Prostate gland (tissue), 2 donors: ENCODE data around the gene GALNT15. TPM values are rescaled to one million over a fixed set of nuclear protein-coding genes. Genes with fewer than 3 reads are reported as not detected.

Experiments
- DNase-seq: peaks from one replicate; pipeline ENCODE4 v3.0.0-alpha.2; 2019; ENCODE audit warnings: low spot score
- H3K27ac ChIP-seq, 2 donors: fragments of 200-600 bp; sonication (generic); 2 replicates each; pipeline ENCODE4 v1.5.1; 2017 to 2019
- H3K27me3 ChIP-seq: fragments of 200-600 bp; sonication (generic); replicated peaks from 2 replicates; pipeline ENCODE4 v1.5.1; 2019; ENCODE audit not compliant: insufficient read depth
- H3K36me3 ChIP-seq, 2 donors: fragments of 200-600 bp; sonication (generic); 1 replicate in 1 of 2; 2 replicates in 1 of 2; pipeline versions ENCODE4 v1.5.1 to v1.8.1; 2017 to 2019
- H3K4me1 ChIP-seq: fragments of 200-600 bp; sonication (generic); replicated peaks from 2 replicates; pipeline ENCODE4 v1.5.1; 2019
- H3K4me3 ChIP-seq, 2 donors: fragments of 200-600 bp; sonication (generic); 2 replicates each; pipeline ENCODE4 v1.5.1; 2017 to 2019
- H3K9me3 ChIP-seq: fragments of 200-600 bp; sonication (generic); 2 replicates; pipeline ENCODE4 v1.5.1; 2017
- POLR2A ChIP-seq: fragments of 450-650 bp; IDR thresholded peaks from one replicate; pipeline ENCODE4 v1.6.1; 2016; ENCODE audit warnings: antibody characterized with exemption, mild to moderate bottlenecking
- POLR2AphosphoS5 ChIP-seq: sonication (generic); formaldehyde crosslinking; IDR thresholded peaks from one replicate; pipeline ENCODE4 v1.6.1; 2017; ENCODE audit warnings: antibody characterized with exemption
- WGBS: methylation state at CpG from one replicate; pipeline ENCODE4 v1.1.5; 2018; 5-methylcytosine and 5-hydroxymethylcytosine counted together
- intact Hi-C: fragments of 100-400 bp; cut with DNase I; formaldehyde crosslinking; loops from one replicate; pipeline ENCODE4 v1.14.2; 2022
- total RNA-seq, 2 donors: library from RNA; depleted of rRNA; stranded (reverse); fragments of >200 nt; gene quantifications; one replicate each; pipeline ENCODE4 v1.1.0, GENCODE V29; 2016
- TF ChIP-seq, protein P1 (sequence below), 4 experiments: fragments of 200-600 bp in 2 of 4; fragments of 450-650 bp in 2 of 4; sonication (generic) in 2 of 4; IDR thresholded peaks; 1 replicate in 3 of 4; 2 replicates in 1 of 4; pipeline ENCODE4 v1.5.1; 2016 to 2019; ENCODE audit warnings: antibody characterized with exemption in 4 of 4, mild to moderate bottlenecking in 2 of 4, moderate library complexity in 2 of 4

The GALNT15 gene
- total RNA-seq, 2 donors from 2014 or later, result 6.0 to 7.6 TPM

DNA sequence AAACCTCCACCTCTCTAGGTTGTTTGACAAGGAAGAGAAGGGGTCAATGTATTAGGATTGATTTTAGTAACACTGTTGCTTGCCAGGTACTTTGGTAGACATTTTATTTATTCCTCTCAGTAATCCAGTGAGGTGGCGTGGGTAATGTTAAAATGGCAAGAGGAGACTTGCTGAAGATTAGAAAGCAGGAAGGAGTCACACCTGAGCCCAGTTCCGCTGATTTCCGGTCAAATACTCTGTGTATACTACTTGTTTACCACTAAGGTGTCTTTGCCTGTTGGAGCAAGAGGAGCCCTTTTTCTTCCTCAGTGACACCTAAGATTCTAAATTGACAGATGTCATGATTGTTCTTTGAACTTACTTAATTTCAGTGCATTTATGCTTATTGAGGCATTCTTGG is 92.2 kb downstream of the GALNT15 start:
- intact Hi-C loops, result no loop called here
- Histone ChIP-seq H3K36me3 (no peaks in the 10 kb centered on the region), H3K27ac (no peak overlapping the region), H3K4me3 (no peak overlapping the region), H3K4me1 (peaks cover 10% of the 10 kb centered on the region), H3K27me3 (no peaks in the 10 kb centered on the region), H3K9me3 (no peaks in the 10 kb centered on the region)
- DNase-seq, result no peak
- TF ChIP-seq POLR2AphosphoS5, result no peak
- WGBS, result 53% methylated on average over 3 of the region's 3 CpGs

DNA sequence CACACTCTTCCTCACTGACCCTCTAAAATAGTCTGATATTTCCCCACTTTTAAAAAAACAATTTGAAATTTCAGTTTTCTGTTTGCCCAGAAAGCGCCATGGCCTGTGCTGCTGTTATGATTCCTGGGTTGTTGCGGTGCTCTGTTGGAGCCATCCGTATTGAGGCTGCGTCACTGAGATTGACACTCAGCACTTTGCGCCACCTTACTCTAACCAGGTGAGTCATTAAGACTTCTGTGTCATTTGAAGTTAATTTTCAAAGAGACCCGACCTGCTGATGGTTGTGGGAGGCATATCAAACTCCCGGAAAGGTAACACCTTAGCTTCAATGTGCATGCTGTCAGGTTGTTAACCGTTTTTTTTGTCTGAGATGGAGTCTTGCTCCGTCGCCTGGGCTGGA is 96.4 kb downstream of the GALNT15 start:
- WGBS, result 94% methylated on average over 10 of the region's 10 CpGs
- H3K36me3 ChIP-seq, result no peaks in the 10 kb centered on the region
- TF ChIP-seq POLR2A, result no peak
- no peak for TF ChIP-seq POLR2AphosphoS5
- TF ChIP-seq, protein P1, sequence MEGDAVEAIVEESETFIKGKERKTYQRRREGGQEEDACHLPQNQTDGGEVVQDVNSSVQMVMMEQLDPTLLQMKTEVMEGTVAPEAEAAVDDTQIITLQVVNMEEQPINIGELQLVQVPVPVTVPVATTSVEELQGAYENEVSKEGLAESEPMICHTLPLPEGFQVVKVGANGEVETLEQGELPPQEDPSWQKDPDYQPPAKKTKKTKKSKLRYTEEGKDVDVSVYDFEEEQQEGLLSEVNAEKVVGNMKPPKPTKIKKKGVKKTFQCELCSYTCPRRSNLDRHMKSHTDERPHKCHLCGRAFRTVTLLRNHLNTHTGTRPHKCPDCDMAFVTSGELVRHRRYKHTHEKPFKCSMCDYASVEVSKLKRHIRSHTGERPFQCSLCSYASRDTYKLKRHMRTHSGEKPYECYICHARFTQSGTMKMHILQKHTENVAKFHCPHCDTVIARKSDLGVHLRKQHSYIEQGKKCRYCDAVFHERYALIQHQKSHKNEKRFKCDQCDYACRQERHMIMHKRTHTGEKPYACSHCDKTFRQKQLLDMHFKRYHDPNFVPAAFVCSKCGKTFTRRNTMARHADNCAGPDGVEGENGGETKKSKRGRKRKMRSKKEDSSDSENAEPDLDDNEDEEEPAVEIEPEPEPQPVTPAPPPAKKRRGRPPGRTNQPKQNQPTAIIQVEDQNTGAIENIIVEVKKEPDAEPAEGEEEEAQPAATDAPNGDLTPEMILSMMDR (IDR thresholded peaks at IDR 0.05), result no peak

DNA sequence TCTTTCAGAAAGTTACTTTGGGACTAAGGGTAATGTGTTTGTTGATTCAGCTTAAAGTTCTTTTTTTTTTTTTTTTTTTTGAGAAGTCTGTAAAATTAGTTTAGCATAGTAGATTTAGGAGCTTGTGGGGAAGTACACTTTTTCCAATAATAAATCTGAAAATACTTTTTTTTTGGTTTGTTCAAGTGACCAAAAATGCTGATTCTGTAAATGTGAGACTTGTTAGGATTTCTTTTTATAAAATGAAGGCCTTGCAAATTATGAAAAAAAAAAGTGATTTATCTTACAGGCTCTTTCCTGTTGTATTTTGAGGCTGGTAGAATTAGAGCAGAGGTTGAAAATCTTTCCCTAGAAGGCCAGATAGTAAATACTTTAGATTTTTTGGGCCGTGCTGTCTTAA is 98.1 kb downstream of the GALNT15 start:
- no peak for DNase-seq

More for the DNA sequence above, 96.4 kb downstream of the GALNT15 start:
- no peak overlapping the region for H3K27ac ChIP-seq
- H3K4me3 ChIP-seq, result no peak overlapping the region
- no peaks in the 10 kb centered on the region for H3K9me3 ChIP-seq
- DNase-seq, result no peak
- no peaks in the 10 kb centered on the region for H3K27me3 ChIP-seq
- H3K4me1 ChIP-seq, result peaks cover 2% of the 10 kb centered on the region
- intact Hi-C loops, result no loop called here

DNA sequence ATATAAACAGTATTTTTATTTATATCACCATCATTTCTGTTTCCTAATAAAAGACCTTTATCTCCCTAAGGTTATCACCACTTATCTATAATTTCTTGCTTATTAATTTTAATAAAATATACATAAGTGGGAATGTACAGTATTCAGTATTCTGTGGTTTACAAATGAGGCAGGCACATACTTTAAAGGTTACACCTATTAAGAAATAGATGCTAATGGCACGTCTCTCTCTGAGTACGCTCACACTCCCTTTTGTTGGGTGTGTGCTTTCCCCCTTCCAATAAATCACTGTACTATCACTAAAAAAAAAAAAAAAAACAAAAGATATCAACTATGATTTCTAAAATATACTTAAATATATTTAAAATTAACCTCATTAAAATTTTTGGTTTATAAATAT is 99.4 kb downstream of the GALNT15 start:
- Histone ChIP-seq H3K4me3 (no peak overlapping the region), H3K27ac (no peak overlapping the region), H3K9me3 (no peaks in the 10 kb centered on the region), H3K4me1 (no peaks in the 10 kb centered on the region), H3K36me3 (no peaks in the 10 kb centered on the region), H3K27me3 (no peaks in the 10 kb centered on the region)
- DNase-seq, result no peak
- intact Hi-C loops, result no loop called here
- WGBS, result 90% methylated on average over 2 of the region's 2 CpGs
- TF ChIP-seq POLR2A (no peak), POLR2AphosphoS5 (no peak)
- TF ChIP-seq, protein P1 (IDR thresholded peaks at IDR 0.05), result no peak

More for the DNA sequence above, 98.1 kb downstream of the GALNT15 start:
- Histone ChIP-seq H3K27me3 (no peaks in the 10 kb centered on the region), H3K36me3 (no peaks in the 10 kb centered on the region), H3K4me1 (no peaks in the 10 kb centered on the region), H3K9me3 (no peaks in the 10 kb centered on the region), H3K27ac (no peak overlapping the region), H3K4me3 (no peak overlapping the region)
- 69% methylated on average over 1 of the region's 1 CpG for WGBS
- intact Hi-C loops, result no loop called here
- TF ChIP-seq POLR2A (no peak), POLR2AphosphoS5 (no peak)
- TF ChIP-seq, protein P1 (IDR thresholded peaks at IDR 0.05), result no peak

DNA sequence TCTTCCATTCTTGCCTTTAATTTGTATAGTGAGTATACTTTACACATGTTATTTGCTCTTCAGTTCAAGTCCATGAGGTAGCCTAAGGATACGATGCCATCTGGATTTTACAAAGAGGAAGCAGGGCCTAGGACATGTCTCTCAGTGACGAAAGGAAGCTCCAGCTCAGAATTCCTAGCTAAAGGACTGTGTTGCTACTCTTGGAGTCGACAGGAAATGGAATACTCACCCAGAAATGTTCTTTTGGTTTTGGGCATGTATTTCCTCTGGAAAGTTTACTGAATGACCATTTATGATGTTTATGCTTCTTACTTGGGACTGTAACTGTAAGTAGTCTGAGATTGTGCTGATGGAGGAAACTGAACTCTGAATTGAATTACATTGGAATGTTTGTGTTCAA is 103.0 kb downstream of the GALNT15 start:
- Histone ChIP-seq H3K9me3 (no peaks in the 10 kb centered on the region), H3K4me3 (no peak overlapping the region), H3K27ac (no peak overlapping the region), H3K36me3 (no peaks in the 10 kb centered on the region), H3K4me1 (no peaks in the 10 kb centered on the region), H3K27me3 (no peaks in the 10 kb centered on the region)
- TF ChIP-seq POLR2AphosphoS5, result no peak
- TF ChIP-seq, protein P1 (IDR thresholded peaks at IDR 0.05), result no peak
- no peak for TF ChIP-seq POLR2A
- intact Hi-C loops, result no loop called here
- DNase-seq, result no peak
- WGBS, result 90% methylated on average over 3 of the region's 3 CpGs
